Measurements from ENCODE around the gene NCKAP5.

DNA sequence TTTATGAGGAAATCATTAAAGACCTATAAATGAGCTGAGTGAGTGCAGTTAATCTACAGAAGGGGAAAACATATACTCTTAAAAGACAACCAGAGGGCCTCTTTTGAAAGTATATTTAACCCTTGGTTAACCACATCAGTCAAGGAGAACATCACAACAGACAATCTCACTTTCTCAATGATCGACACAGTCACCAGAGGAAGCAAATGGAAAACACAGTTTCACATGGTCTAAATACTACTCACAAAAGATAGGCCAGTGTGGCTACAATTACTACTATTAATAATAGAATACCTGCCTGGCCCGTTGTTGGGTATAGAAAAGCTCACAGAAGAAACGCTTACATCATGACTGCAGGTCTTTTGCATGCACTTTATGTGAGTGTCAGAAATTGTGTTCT lies 426.2 kb downstream of the NCKAP5 start:
- TF ChIP-seq, protein P1, sequence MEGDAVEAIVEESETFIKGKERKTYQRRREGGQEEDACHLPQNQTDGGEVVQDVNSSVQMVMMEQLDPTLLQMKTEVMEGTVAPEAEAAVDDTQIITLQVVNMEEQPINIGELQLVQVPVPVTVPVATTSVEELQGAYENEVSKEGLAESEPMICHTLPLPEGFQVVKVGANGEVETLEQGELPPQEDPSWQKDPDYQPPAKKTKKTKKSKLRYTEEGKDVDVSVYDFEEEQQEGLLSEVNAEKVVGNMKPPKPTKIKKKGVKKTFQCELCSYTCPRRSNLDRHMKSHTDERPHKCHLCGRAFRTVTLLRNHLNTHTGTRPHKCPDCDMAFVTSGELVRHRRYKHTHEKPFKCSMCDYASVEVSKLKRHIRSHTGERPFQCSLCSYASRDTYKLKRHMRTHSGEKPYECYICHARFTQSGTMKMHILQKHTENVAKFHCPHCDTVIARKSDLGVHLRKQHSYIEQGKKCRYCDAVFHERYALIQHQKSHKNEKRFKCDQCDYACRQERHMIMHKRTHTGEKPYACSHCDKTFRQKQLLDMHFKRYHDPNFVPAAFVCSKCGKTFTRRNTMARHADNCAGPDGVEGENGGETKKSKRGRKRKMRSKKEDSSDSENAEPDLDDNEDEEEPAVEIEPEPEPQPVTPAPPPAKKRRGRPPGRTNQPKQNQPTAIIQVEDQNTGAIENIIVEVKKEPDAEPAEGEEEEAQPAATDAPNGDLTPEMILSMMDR (IDR thresholded peaks at IDR 0.05 in 8 of 11, conservative IDR thresholded peaks at IDR 0.05 in 3 of 11) = no peak
- TF ChIP-seq POLR2A (IDR thresholded peaks at IDR 0.05) = no peak

All from spleen (tissue), 7 donors.